ENCODE measurements around the gene SLC1A6.
"Not testable (repeated sequence)": the region's sequence is repeated elsewhere in the genome, so short reads cannot be mapped to it uniquely, and the experiment has no call there.

Gene SLC1A6

DNA sequence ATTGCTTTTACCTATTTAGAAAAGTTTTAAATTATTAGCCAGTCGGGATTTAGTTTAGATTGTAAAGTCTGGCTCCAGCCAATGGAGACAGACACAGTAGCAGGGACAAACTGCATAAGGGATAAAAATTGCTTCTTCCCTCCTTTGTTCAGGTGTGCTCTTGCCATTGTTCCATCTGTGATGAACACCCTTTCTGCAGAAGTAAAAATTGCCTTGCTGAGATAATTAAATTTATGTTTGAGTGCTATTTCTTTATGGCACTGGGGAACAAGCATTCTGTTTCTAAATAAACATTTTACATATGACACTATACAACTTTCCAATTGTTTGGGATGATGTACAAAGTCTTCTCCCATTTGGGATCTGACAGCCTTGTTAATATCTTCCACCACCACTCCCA is 20.4 kb downstream of the SLC1A6 start:
- no peak for DNase-seq (ENCODE audit: low read depth in 2 of 2, low spot score in 1 of 2)

DNA sequence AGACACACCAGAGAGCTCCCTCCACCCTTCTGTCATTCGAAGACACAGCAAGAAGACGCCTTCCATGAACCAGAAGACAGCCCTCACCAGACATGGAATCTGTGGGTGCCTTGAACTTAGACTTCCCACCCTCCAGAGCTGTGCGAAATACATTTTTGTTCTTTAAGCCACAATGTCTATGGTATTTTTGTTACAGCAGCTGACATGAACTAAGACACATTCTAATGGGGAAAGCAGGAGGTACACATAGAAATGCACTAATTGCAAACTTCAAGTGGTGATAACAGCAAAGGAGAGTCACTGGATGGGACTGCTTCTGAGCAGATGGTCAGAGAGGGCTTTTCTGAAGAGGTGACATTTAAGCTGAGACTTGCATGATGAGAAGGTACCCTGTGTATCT is 22.2 kb downstream of the SLC1A6 start:
- no peak for DNase-seq (ENCODE audit: low read depth in 2 of 2, low spot score in 1 of 2)

- DNase-seq (ENCODE audit: low read depth in 2 of 2, low spot score in 1 of 2): no peak
These were observed 25.5 kb downstream of the SLC1A6 start for GRCh38 chr19:14954071-14954655.

DNA sequence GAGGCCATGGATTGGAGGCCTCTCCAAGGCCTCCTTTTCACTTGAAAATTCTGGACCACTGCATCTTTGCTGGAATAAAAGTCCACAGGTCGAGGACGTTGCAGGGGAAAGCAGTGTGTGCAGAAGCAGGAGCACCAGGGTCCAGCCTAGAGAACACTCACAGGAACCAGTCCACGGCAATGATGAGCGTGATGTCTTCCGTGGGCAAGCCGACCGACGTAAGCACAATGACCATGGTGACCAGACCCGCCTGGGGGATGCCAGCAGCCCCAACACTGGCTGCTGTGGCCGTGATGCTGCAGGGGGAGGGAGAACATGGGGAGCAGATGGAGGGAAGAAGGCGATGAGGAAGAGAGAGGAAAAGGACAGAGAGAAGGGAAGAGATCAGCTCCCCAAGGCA is 26.9 kb downstream of the SLC1A6 start:
- no peak for DNase-seq (ENCODE audit: low read depth in 2 of 2, low spot score in 1 of 2)

GRCh38 chr19:14950421-14950820 is 29.2 kb downstream of the SLC1A6 start:
- no peak for DNase-seq (ENCODE audit: low read depth in 2 of 2, low spot score in 1 of 2)

GRCh38 chr19:14949876-14950275 is 29.8 kb downstream of the SLC1A6 start:
- no peak for DNase-seq (ENCODE audit: low read depth in 2 of 2, low spot score in 1 of 2)

DNA sequence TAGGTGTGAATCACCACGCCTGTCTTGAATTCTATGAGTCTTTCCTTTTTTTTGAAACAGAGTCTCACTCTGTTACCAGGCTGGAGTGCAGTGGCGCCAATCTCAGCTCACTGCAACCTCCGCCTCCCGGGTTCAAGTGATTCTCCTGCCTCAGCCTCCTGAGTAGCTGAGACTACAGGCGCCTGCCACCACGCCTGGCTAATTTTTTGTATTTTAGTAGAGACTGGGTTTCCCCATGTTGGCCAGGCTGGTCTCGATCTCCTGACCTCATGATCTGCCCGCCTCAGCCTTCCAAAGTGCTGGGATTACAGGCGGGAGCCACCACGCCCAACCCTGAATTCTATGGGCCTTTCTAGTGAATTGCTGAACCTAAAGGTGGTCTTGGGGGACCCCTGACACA is 30.3 kb downstream of the SLC1A6 start:
- not testable (repeated sequence) for DNase-seq (ENCODE audit: low read depth in 2 of 2, low spot score in 1 of 2)

DNA sequence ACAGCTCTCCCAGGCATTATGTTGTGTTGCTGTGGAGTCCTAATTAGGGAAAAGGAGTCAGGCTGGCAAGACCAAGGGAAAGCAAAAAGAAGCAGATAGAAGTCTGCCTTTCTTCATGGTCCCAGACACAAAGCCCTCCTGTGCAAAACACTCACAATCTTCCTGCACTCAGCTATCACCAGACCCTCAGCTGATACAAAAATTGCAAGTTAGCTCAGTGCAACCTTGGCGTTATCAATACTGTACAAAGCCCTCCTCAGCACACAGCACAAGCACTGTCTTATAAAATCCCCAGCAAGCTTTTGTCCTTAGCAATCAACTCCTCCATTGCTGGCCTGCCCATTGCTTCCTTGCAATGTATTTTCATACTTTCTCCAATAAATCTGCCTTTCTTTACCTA is 35.2 kb downstream of the SLC1A6 start:
- DNase-seq (ENCODE audit: low read depth in 2 of 2, low spot score in 1 of 2): no peak

- no peak for DNase-seq (ENCODE audit: low read depth in 2 of 2, low spot score in 1 of 2)
These were observed 36.1 kb downstream of the SLC1A6 start for GRCh38 chr19:14943601-14944000.

DNA sequence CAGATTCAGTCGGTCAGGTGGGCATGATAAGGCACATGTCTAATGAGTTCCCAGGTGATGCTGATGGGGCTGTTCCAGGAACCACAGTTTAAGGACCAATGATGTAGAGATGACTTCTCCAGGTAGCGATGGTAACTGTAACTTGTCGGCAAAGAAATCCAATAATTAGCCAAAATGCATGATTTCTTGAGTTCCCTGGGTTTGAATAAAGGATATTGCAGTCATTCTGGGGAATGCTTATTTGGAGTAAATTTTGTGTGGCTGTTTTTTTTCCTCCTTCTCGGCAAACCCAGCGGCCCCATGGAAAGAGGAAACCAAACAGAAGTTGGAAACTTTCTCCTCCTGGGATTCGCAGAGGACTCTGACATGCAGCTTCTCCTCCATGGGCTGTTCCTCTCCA is 38.5 kb downstream of the SLC1A6 start, which contains the start of gene OR7C2:
TSS of gene OR7C2 (plus strand) at position 301 of the 400 bp plus-strand sequence. CDS start at position 301, 0 bp downstream.
- DNase-seq (ENCODE audit: low read depth in 2 of 2, low spot score in 1 of 2): no peak

DNA sequence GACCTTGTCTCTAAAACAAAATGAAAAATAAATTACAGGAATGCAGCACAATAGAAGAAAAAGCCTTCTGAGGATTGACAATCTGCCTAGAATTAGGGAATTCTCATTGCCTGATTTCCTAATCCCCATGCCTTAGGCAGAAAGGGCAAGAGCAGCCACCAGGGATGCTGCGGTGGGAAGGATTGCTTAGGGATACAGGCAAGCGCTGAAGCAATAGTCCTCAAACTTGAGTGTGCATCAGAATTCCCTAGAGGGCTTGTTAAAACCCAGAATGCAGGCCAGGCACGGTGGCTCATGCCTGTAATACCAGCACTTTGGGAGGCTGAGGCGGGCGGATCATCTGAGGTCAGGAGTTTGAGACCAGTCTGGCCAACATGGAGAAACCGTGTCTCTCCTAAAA is 39.4 kb downstream of the SLC1A6 start:
- no peak for DNase-seq (ENCODE audit: low read depth in 2 of 2, low spot score in 1 of 2)

- no peak for DNase-seq (ENCODE audit: low read depth in 2 of 2, low spot score in 1 of 2)
These were observed 46.2 kb downstream of the SLC1A6 start for GRCh38 chr19:14933506-14933905.

GRCh38 chr19:14916848-14917247 is 62.8 kb downstream of the SLC1A6 start:
- no peak for DNase-seq (ENCODE audit: low read depth in 2 of 2, low spot score in 1 of 2)

- no peak for DNase-seq (ENCODE audit: low read depth in 2 of 2, low spot score in 1 of 2)
These were observed 64.5 kb downstream of the SLC1A6 start for GRCh38 chr19:14915116-14915515.

DNA sequence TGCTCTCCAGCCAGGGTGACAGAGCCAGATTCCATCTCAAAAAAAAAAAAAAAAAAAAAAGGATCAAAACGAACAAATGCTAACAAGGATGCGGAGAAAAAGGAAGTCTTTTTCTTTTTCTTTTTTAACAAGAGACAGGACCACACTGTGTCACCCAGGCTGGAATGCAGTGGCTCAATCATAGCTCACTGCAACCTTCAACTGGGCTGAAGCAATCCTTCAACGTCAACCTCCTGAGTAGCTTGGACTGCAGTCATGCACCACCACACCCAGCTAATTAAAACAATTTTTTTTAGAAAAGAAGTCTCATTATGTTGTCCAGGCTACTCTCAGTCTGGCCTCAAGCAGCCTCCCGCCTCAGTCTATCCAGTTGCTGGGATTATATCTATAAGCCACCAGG is 73.0 kb downstream of the SLC1A6 start:
- no peak for DNase-seq (ENCODE audit: low read depth in 2 of 2, low spot score in 1 of 2)

DNA sequence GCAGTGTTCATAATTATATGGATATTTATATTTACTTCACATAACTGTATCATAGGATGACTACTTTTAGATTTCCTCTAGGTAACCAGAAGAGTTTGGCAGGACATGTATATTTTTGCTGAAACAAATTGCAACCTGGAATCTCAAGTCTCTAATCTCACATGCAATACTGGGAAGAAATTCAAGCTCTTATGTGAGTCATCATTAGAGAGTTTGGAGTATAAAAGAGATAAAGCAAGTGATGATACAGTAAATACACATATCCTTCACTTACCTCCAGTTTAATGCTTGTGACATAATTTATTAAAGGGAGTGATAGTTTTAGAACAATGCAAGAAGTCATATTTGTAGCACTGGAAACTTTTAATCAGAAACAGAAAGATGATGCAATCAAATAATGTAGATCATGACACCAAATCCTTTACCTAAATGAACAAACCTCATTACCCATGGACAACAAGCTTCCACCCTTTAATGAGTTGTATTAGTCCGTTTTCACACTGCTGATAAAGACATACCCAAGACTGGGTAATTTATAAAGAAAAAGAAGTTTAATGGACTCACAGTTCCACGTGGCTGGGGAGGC is 77.9 kb downstream of the SLC1A6 start:
- DNase-seq (ENCODE audit: low read depth in 2 of 2, low spot score in 1 of 2): no peak

All from stimulated activated CD8-positive, alpha-beta memory T cell treated with anti-CD3 and anti-CD28 coated beads, Interleukin-4, amount 100 ng/mL, for 4 hours (primary cell).